ENCODE results near the gene INVS. TPM values are rescaled to one million over a fixed set of nuclear protein-coding genes. Genes with fewer than 3 reads are reported as not detected.

Gene INVS
- total RNA-seq, 2 experiments from 2014 or later = 30.7 to 36.7 TPM

- H3K36me3 ChIP-seq (ENCODE audit: insufficient read depth, low read length) = peaks cover 94% of the 10 kb centered on the region
- TF ChIP-seq EZH2phosphoT487 (IDR thresholded peaks at IDR 0.05; ENCODE audit: borderline replicate concordance, low read depth, low read length) = no peak
- no peak for TF ChIP-seq CTCF (conservative IDR thresholded peaks at IDR 0.05; ENCODE audit: low read length)
- CTCF ChIA-PET (ENCODE audit: unreplicated experiment) = no interaction called here
Observed at GRCh38 chr9:100296407-100296806, 197.4 kb downstream of the INVS start.

GRCh38 chr9:100298378-100298777 is 199.3 kb downstream of the INVS start:
- H3K9me3 ChIP-seq (ENCODE audit: low read length) = no peaks in the 10 kb centered on the region

More at GRCh38 chr9:100296407-100296806, 197.4 kb downstream of the INVS start:
- H4K20me1 ChIP-seq (ENCODE audit: insufficient read depth, low read length) = no peaks in the 10 kb centered on the region
- no TSS peak for BruUV-seq (replicated peaks)
- H3K4me3 ChIP-seq (ENCODE audit: low read depth, low read length, poor library complexity, severe bottlenecking) = no peak overlapping the region
- no peaks in the 10 kb centered on the region for H3K79me2 ChIP-seq (ENCODE audit: insufficient read depth, low read depth, low read length)
- DNase-seq (ENCODE audit: low spot score) = no peak
- H3K9me3 ChIP-seq (ENCODE audit: low read length) = no peaks in the 10 kb centered on the region
- POLR2A ChIA-PET = interaction anchor here (0.7 to 1.5 kb wide), 4 partner anchors 9 to 35 kb away, joined by 3 to 6 read pairs (median 3); no protein-coding TSS in a partner anchor
- no peak overlapping the region for H3K4me2 ChIP-seq (ENCODE audit: low read length)
- no peak overlapping the region for H2AFZ ChIP-seq (ENCODE audit: low read length)
- intact Hi-C loops (cut with micrococcal nuclease; ENCODE audit: unreplicated experiment) = no loop called here
- H3K9me2 ChIP-seq (ENCODE audit: insufficient read depth, low read length) = no peaks in the 10 kb centered on the region
- no peaks in the 10 kb centered on the region for H3K4me1 ChIP-seq (ENCODE audit: insufficient read depth, low read length, poor library complexity, severe bottlenecking)
- no peak overlapping the region for H3K27ac ChIP-seq (ENCODE audit: low read depth, low read length, poor library complexity, severe bottlenecking)

More at GRCh38 chr9:100298378-100298777, 199.3 kb downstream of the INVS start:
- ChIA-PET POLR2A (interaction anchor here (0.7 kb wide), 1 partner anchor 128 kb away, joined by 5 read pairs; no protein-coding TSS in a partner anchor), CTCF (ENCODE audit: unreplicated experiment) (no interaction called here)
- DNase-seq (ENCODE audit: low spot score) = no peak
- BruUV-seq (replicated peaks) = no TSS peak
- intact Hi-C loops (cut with micrococcal nuclease; ENCODE audit: unreplicated experiment) = no loop called here
- no peak for TF ChIP-seq EZH2phosphoT487 (IDR thresholded peaks at IDR 0.05; ENCODE audit: borderline replicate concordance, low read depth, low read length)
- no peak for TF ChIP-seq CTCF (conservative IDR thresholded peaks at IDR 0.05; ENCODE audit: low read length)
- Histone ChIP-seq H2AFZ (ENCODE audit: low read length) (no peak overlapping the region), H3K9me2 (ENCODE audit: insufficient read depth, low read length) (no peaks in the 10 kb centered on the region), H3K4me1 (ENCODE audit: insufficient read depth, low read length, poor library complexity, severe bottlenecking) (no peaks in the 10 kb centered on the region), H3K27ac (ENCODE audit: low read depth, low read length, poor library complexity, severe bottlenecking) (no peak overlapping the region), H4K20me1 (ENCODE audit: insufficient read depth, low read length) (no peaks in the 10 kb centered on the region), H3K4me2 (ENCODE audit: low read length) (no peak overlapping the region), H3K36me3 (ENCODE audit: insufficient read depth, low read length) (peaks cover 94% of the 10 kb centered on the region), H3K79me2 (ENCODE audit: insufficient read depth, low read depth, low read length) (no peaks in the 10 kb centered on the region), H3K4me3 (ENCODE audit: low read depth, low read length, poor library complexity, severe bottlenecking) (no peak overlapping the region)

Data from OCI-LY7 (cell line).